Measurements from ENCODE around the gene USP26. TPM values are rescaled to one million over a fixed set of nuclear protein-coding genes. Genes with fewer than 3 reads are reported as not detected.

The USP26 gene
- not detected for total RNA-seq

GRCh38 chrX:133097031-133097430 lies at the start of gene USP26:
USP26 (minus strand) TSS chrX:133097109; CDS start chrX:133028220, 68,889 bp downstream.

Other genes with a start within 250 kb of the USP26 start
- gene HS6ST2, start 138.5 kb downstream of the USP26 start, total RNA-seq: 5.7 TPM
- gene TFDP3, start 121.2 kb upstream of the USP26 start, total RNA-seq: not detected